Measurements from ENCODE around the gene TUSC2. TPM values are rescaled to one million over a fixed set of nuclear protein-coding genes. Genes with fewer than 3 reads are reported as not detected.
A peak's percentile ranks its signal among the peaks of the same experiment; 100 is the strongest.
"Not testable (repeated sequence)": the region's sequence is repeated elsewhere in the genome, so short reads cannot be mapped to it uniquely, and the experiment has no call there.

The TUSC2 gene
- total and polyA plus RNA-seq, 7 experiments from 2014 or later: 16.8 to 45.5 (median 21.8) TPM

- Mint-ChIP-seq H3K27me3 (no peaks in the 10 kb centered on the region), H3K27ac (peak overlapping the region in 1 of 9 donors; percentile 81), H3K9me3 (no peaks in the 10 kb centered on the region), H3K4me3 (no peak overlapping the region), H3K36me3 (peaks cover 0 to 6% (median 0%) of the 10 kb centered on the region in 5 donors), H3K4me1 (peaks cover 19 to 37% (median 32%) of the 10 kb centered on the region in 7 donors)
- Histone ChIP-seq H3K27me3 (ENCODE audit: control insufficient read depth in 2 of 2, insufficient read depth in 2 of 2, low read length in 2 of 2) (no peaks in the 10 kb centered on the region), H3K27ac (ENCODE audit: low read depth, low read length) (no peak overlapping the region), H3K4me1 (ENCODE audit: control insufficient read depth in 2 of 2, insufficient read depth in 2 of 2, low read length in 2 of 2) (peaks cover 14 to 28% of the 10 kb centered on the region in 2 donors), H3K36me3 (ENCODE audit: control insufficient read depth in 2 of 3, insufficient read depth in 3 of 3, low read length in 3 of 3) (no peaks in the 10 kb centered on the region), H3K9me3 (ENCODE audit: control insufficient read depth in 2 of 3, low read length in 3 of 3) (no peaks in the 10 kb centered on the region), H3K4me3 (ENCODE audit: low read length) (no peak overlapping the region)
- intact Hi-C loops (cut with micrococcal nuclease): no loop called here
- DNase-seq: no peak
- ChIA-PET CTCF (no interaction called here), POLR2A (interaction anchor here (0.9 kb wide), 2 partner anchors 15 to 18 kb away, joined by 3 read pairs; partner anchors contain the start of genes HYAL3 and NAA80)
- no peak for ATAC-seq
Measured at GRCh38 chr3:50317300-50317699, 10.7 kb downstream of the TUSC2 start.

- intact Hi-C loops (cut with micrococcal nuclease): no loop called here
- peak; percentile 45 for ATAC-seq
- Histone ChIP-seq H3K4me1 (ENCODE audit: control insufficient read depth in 2 of 2, insufficient read depth in 2 of 2, low read length in 2 of 2) (peaks cover 9 to 23% of the 10 kb centered on the region in 2 donors), H3K4me3 (ENCODE audit: low read length) (no peak overlapping the region), H3K36me3 (ENCODE audit: control insufficient read depth in 2 of 3, insufficient read depth in 3 of 3, low read length in 3 of 3) (no peaks in the 10 kb centered on the region), H3K9me3 (ENCODE audit: control insufficient read depth in 2 of 3, low read length in 3 of 3) (no peaks in the 10 kb centered on the region), H3K27ac (ENCODE audit: low read depth, low read length) (no peak overlapping the region), H3K27me3 (ENCODE audit: control insufficient read depth in 2 of 2, insufficient read depth in 2 of 2, low read length in 2 of 2) (no peaks in the 10 kb centered on the region)
- POLR2A ChIA-PET: interaction anchor here (0.9 kb wide), 1 partner anchor 16 kb away, joined by 3 read pairs; no protein-coding TSS in a partner anchor
- Mint-ChIP-seq H3K4me3 (peak overlapping the region in 3 of 10 donors; percentile 2 to 62 (median 28)), H3K27me3 (no peaks in the 10 kb centered on the region), H3K27ac (peak overlapping the region in 4 of 9 donors; percentile 14 to 83 (median 62)), H3K9me3 (no peaks in the 10 kb centered on the region), H3K4me1 (peaks cover 19 to 37% (median 32%) of the 10 kb centered on the region in 7 donors), H3K36me3 (peaks cover 0 to 6% (median 0%) of the 10 kb centered on the region in 5 donors)
- CTCF ChIA-PET: no interaction called here
- no peak for DNase-seq
Measured at GRCh38 chr3:50316657-50317242, 11.3 kb downstream of the TUSC2 start.

- Histone ChIP-seq H3K9me3 (ENCODE audit: control insufficient read depth in 2 of 3, low read length in 3 of 3) (no peaks in the 10 kb centered on the region), H3K27me3 (ENCODE audit: control insufficient read depth in 2 of 2, insufficient read depth in 2 of 2, low read length in 2 of 2) (no peaks in the 10 kb centered on the region), H3K4me1 (ENCODE audit: control insufficient read depth in 2 of 2, insufficient read depth in 2 of 2, low read length in 2 of 2) (peaks cover 8 to 15% of the 10 kb centered on the region in 2 donors), H3K4me3 (ENCODE audit: low read length) (no peak overlapping the region), H3K36me3 (ENCODE audit: control insufficient read depth in 2 of 3, insufficient read depth in 3 of 3, low read length in 3 of 3) (no peaks in the 10 kb centered on the region), H3K27ac (ENCODE audit: low read depth, low read length) (no peak overlapping the region)
- H3K27me3 Mint-ChIP-seq: no peaks in the 10 kb centered on the region
- H3K27ac Mint-ChIP-seq: peak overlapping the region in 3 of 9 donors; percentile 6 to 19 (median 17)
- peaks cover 0 to 7% (median 2%) of the 10 kb centered on the region in 5 donors for H3K36me3 Mint-ChIP-seq
- no peaks in the 10 kb centered on the region for H3K9me3 Mint-ChIP-seq
- H3K4me1 Mint-ChIP-seq: peaks cover 11 to 28% (median 23%) of the 10 kb centered on the region in 7 donors
- ATAC-seq: no peak
- H3K4me3 Mint-ChIP-seq: no peak overlapping the region
- no peak for DNase-seq
- POLR2A ChIA-PET: interaction anchor here (0.6 to 1.0 kb wide), 3 partner anchors 13 to 302 kb away, joined by 3 to 4 read pairs (median 4); partner anchors contain the start of gene TUSC2
- CTCF ChIA-PET: interaction anchor here (0.9 kb wide), 1 partner anchor 10 kb away, joined by 4 read pairs; no protein-coding TSS in a partner anchor
- intact Hi-C loops (cut with micrococcal nuclease): no loop called here
Measured at GRCh38 chr3:50314816-50315215, 13.2 kb downstream of the TUSC2 start.

GRCh38 chr3:50314342-50314741 is 13.7 kb downstream of the TUSC2 start:
- ChIA-PET POLR2A (interaction anchor here (0.6 to 1.0 kb wide), 2 partner anchors 14 to 302 kb away, joined by 3 to 4 read pairs; partner anchors contain the start of gene TUSC2), CTCF (no interaction called here)
- H3K4me1 Mint-ChIP-seq: peaks cover 9 to 25% (median 19%) of the 10 kb centered on the region in 7 donors
- H3K4me3 ChIP-seq (ENCODE audit: low read length): no peak overlapping the region
- no peak overlapping the region for H3K27ac ChIP-seq (ENCODE audit: low read depth, low read length)
- H3K27me3 ChIP-seq (ENCODE audit: control insufficient read depth in 2 of 2, insufficient read depth in 2 of 2, low read length in 2 of 2): no peaks in the 10 kb centered on the region
- peaks cover 8 to 15% of the 10 kb centered on the region in 2 donors for H3K4me1 ChIP-seq (ENCODE audit: control insufficient read depth in 2 of 2, insufficient read depth in 2 of 2, low read length in 2 of 2)
- H3K36me3 ChIP-seq (ENCODE audit: control insufficient read depth in 2 of 3, insufficient read depth in 3 of 3, low read length in 3 of 3): no peaks in the 10 kb centered on the region
- H3K27me3 Mint-ChIP-seq: no peaks in the 10 kb centered on the region
- no peaks in the 10 kb centered on the region for H3K9me3 Mint-ChIP-seq
- ATAC-seq (no peak), DNase-seq (no peak)
- H3K36me3 Mint-ChIP-seq: peaks cover 0 to 11% (median 4%) of the 10 kb centered on the region in 5 donors
- H3K27ac Mint-ChIP-seq: peak overlapping the region in 5 of 9 donors; percentile 13 to 67 (median 52)
- intact Hi-C loops (cut with micrococcal nuclease): no loop called here
- H3K9me3 ChIP-seq (ENCODE audit: control insufficient read depth in 2 of 3, low read length in 3 of 3): no peaks in the 10 kb centered on the region
- H3K4me3 Mint-ChIP-seq: no peak overlapping the region

- H3K27ac ChIP-seq (ENCODE audit: low read depth, low read length); H3K9me3 ChIP-seq (ENCODE audit: control insufficient read depth in 2 of 3, low read length in 3 of 3); H3K27me3 ChIP-seq (ENCODE audit: control insufficient read depth in 2 of 2, insufficient read depth in 2 of 2, low read length in 2 of 2); CTCF ChIA-PET; H3K4me3 ChIP-seq (ENCODE audit: low read length); POLR2A ChIA-PET; H3K4me1 ChIP-seq (ENCODE audit: control insufficient read depth in 2 of 2, insufficient read depth in 2 of 2, low read length in 2 of 2); intact Hi-C loops (cut with micrococcal nuclease); DNase-seq; H3K9me3 Mint-ChIP-seq; ATAC-seq; H3K27ac Mint-ChIP-seq; H3K36me3 ChIP-seq (ENCODE audit: control insufficient read depth in 2 of 3, insufficient read depth in 3 of 3, low read length in 3 of 3); H3K4me3 Mint-ChIP-seq; H3K27me3 Mint-ChIP-seq: not testable (repeated sequence)
- Mint-ChIP-seq H3K4me1 (peaks cover 8 to 13% (median 9%) of the 10 kb centered on the region in 7 donors), H3K36me3 (peaks cover 0 to 11% (median 4%) of the 10 kb centered on the region in 5 donors)
Measured at GRCh38 chr3:50312041-50312440, 16.0 kb downstream of the TUSC2 start.

- CTCF ChIA-PET: interaction anchor here (0.8 kb wide), 1 partner anchor 17 kb away, joined by 3 read pairs; no protein-coding TSS in a partner anchor
- H3K27me3 ChIP-seq (ENCODE audit: control insufficient read depth in 2 of 2, insufficient read depth in 2 of 2, low read length in 2 of 2): no peaks in the 10 kb centered on the region
- POLR2A ChIA-PET: interaction anchor here (0.6 to 1.2 kb wide), 2 partner anchors 33 to 1744 kb away, joined by 3 to 4 read pairs; no protein-coding TSS in a partner anchor
Measured at GRCh38 chr3:50304601-50305000, 23.4 kb downstream of the TUSC2 start.

More at GRCh38 chr3:50304601-50305000, 23.4 kb downstream of the TUSC2 start:
- Mint-ChIP-seq H3K27ac (no peak overlapping the region), H3K4me1 (peaks cover 7 to 16% (median 10%) of the 10 kb centered on the region in 7 donors), H3K27me3 (no peaks in the 10 kb centered on the region), H3K36me3 (peaks cover 0 to 4% (median 0%) of the 10 kb centered on the region in 5 donors), H3K9me3 (peaks cover 0 to 3% (median 0%) of the 10 kb centered on the region in 11 donors), H3K4me3 (no peak overlapping the region)
- Histone ChIP-seq H3K4me1 (ENCODE audit: control insufficient read depth in 2 of 2, insufficient read depth in 2 of 2, low read length in 2 of 2) (peaks cover 9% of the 10 kb centered on the region in 2 donors), H3K36me3 (ENCODE audit: control insufficient read depth in 2 of 3, insufficient read depth in 3 of 3, low read length in 3 of 3) (no peaks in the 10 kb centered on the region), H3K27ac (ENCODE audit: low read depth, low read length) (no peak overlapping the region), H3K9me3 (ENCODE audit: control insufficient read depth in 2 of 3, low read length in 3 of 3) (no peaks in the 10 kb centered on the region), H3K4me3 (ENCODE audit: low read length) (no peak overlapping the region)
- intact Hi-C loops (cut with micrococcal nuclease): no loop called here
- DNase-seq (no peak), ATAC-seq (no peak)

Data from naive thymus-derived CD4-positive, alpha-beta T cell (primary cell).